Stimulated activated CD4-positive, alpha-beta T cell treated with anti-CD3 and anti-CD28 coated beads, Interleukin-4, amount 100 ng/mL, for 48 hours (primary cell): ENCODE data around the gene FGFBP3.

Experiments used
- DNase-seq, 2 donors: peaks; one replicate each; pipeline ENCODE4 v3.0.0-alpha.2; 2020; ENCODE audit warnings: low read depth in 2 of 2

The FGFBP3 gene

GRCh38 chr10:91909117-91909677 lies at the start of gene FGFBP3:
Gene FGFBP3 (minus strand): TSS chr10:91909486. CDS start chr10:91908969, 517 bp downstream.
- DNase-seq: peak in 1 of 2 donors; percentile 31

DNA sequence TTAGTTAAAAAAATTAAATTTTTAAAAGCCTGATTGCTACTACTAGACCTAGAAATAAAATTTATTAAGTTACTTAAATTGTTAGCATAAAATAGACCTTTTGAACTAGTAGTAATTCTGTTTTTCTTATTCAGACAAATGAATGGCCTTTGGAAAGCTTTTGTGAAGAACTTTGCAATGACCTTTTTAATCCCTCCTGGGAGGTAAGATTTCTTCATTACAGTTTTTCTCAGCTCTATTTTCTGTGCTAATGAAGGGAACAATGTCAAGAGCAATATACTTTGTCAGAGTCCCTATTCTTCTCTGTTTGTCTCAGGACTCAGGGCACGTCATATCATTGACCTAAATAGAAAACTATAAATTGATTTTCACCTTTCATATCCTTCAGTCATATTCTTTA lies 47.8 kb upstream of the FGFBP3 start:
- no peak for DNase-seq

DNA sequence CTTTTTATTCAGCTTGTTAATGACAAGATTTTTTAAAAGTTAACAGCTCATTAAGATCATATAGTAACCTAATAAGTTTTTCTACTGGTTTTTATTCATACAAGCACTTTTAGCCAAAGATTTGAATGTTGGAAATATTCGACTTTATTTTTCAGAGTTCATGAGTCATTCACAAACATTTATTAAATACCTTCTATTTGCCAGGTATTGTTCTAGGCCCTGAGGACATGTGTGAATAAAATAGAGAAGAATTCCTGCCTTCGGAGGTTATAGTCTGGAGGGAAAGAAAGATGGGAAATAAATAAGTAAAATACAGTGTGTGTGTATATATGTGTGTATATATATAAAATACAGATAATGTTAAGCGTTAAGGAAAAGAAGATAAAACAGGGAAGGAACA lies 45.8 kb upstream of the FGFBP3 start:
- DNase-seq: no peak

DNA sequence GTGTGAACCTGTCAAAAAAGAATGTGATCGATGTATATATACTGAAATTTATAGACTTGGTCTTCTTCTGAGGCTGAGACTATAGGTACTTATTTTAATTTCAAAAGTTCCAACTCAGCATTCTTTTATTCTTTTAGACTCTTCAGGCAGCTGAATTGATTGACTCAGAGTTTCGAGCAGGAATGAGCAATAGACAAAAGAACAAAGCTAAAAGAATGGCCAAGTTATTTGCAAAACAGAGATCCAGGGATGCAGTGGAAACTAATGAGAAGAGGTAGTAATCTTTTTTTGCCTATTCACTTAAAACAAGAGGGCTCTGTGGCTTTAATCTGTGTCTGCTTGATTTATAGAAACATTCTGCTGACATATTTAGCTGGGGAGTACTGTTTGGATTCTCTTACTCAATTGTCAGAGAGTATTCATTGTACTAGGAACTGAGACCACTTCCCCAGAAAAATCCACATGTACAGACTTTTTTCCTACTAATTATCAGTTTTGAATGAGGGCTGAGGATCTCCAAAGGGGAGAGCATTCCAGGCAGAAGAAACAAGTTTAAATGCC lies 44.4 kb upstream of the FGFBP3 start:
- no peak for DNase-seq

- peak in 1 of 2 donors; percentile 8 for DNase-seq
Measured at GRCh38 chr10:91944880-91945630, 35.8 kb upstream of the FGFBP3 start.

DNA sequence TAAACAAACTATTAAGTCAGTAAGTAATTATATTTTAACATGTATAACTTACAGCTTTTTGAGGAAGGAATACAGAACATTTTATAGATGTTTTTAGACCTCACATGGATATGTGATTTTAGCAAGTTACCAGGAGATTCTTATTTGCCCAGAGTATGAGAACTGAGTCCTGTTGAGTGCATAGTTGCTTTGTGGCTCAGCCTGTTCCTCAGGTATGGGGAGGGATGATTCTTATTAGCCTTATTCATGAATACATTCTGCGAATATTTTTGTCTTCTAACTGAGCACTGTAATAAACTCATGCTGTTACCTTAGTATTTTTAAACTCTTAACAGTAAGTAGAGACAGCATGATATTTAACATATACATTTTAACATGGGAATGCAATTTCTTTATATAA lies 32.1 kb upstream of the FGFBP3 start:
- no peak for DNase-seq

DNA sequence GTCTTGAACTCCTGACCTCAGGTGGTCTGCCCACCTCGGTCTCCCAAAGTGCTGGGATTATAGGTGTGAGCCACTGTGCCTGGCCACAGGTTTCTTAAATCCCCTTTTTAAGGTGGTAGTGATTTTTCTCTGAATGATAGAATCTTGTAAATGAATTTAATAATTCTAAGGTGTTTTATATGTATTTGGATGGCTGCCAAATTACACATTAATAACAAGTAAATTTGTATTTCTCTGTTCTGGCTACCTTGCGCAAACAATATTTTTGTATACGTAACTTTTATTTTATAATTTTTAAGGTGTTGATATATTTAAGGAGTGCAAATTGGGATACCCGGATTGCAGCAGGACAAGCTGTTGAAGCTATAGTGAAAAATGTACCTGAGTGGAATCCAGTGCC lies 30.4 kb upstream of the FGFBP3 start:
- DNase-seq: no peak

- DNase-seq: no peak
Measured at GRCh38 chr10:91935886-91936285, 26.6 kb upstream of the FGFBP3 start.

DNA sequence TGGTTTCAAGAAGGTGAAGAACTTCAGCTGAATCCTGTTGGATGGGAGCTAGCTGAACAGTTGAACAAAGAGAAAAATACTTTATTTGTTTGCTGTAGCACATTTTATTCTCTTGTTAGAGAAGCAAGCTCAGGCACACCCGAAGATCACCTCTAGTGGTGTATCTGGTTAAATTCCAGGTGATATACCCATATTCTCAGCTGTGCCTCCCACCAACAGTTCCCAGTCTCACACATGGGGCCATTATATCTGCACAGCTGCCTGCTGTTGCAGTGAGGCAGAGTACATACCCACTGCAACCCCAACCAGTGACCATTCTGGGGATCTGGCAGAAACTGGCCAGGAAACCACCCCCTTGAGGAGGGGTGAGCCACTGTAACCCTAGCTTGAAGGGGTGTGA lies 23.5 kb upstream of the FGFBP3 start:
- no peak for DNase-seq

DNA sequence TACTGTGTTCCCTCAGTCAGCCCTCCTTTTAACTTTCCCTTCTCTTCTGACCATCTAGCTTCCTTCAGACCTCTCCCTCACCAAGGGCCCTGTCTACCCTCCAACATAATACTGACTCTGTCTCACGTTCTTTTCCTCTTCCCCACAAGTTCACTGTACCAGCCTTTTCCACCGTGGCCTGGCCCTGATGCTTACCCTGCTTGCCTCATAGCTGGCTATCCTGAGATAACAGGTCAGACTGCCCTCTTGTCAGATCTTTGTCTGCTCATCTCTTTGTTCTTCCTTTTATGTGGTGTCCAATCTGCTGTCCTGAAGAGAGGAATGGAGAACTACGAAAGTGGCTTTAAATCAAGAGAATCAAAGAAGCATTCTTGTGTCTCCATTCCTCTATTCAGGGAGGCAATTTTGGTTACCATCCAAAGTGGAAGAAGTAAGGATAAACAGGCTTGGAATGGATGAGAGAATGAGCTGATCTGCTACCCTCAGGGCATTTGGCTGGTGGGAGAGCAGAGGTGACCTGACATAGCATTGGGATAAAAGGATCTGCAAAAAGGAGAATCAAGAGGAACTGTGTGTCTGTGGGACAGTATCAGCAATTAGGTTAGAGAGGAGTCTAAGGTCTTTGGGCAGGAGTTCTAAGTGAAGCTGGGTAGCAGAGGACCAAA lies 22.4 kb upstream of the FGFBP3 start:
- no peak for DNase-seq

GRCh38 chr10:91930939-91931338 lies 21.7 kb upstream of the FGFBP3 start:
- DNase-seq: no peak

DNA sequence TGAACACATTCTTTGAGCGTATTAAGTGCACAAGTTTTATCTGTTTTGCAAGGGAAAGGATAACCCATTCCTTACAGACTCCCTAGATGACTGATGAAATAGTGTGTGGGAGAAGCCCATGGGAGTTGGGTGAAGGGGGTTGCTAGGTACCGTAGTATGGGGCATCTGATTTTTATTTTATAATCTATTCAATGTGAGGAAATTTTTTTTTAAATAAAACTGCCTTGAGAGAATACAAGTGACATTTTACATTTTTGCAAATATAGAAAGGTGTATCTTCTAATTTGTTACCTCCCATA lies 15.7 kb upstream of the FGFBP3 start:
- no peak for DNase-seq

DNA sequence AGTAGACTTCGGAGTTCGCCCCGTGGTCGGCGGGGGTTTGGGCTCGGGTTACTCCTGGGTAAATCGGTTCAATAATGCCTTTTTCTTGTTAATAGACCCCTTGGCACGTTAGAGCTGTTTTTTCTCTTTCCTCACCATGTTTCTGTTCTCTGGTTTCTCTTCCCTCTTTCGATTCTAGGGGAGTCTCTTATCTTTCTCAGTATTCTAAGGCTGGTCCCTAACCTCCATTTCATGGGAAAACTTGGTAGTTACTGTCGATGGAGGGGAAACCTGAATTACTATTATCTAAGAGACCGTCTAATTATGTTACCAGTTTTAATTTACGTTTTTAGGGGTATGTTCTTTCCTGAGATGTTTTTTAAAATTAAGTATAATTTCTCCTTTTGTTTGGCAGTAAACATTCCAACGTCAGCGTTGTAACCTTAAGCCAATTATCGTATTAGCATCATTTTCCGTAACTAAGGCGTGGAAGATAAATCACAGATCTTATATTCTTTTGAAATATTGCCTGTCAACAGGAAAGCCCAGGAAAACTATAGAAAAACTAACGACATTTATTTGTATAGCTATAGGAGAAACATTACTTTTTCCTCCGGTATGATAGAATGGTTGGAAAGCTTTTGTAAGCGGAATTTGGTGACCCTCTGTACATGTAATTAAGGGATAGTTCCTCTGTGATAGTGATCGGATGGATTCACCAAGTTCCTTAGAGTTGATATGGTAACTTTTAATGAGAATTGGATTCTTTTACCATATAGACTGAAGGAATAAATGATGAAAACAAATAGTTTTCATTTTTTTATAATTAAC lies 15.1 kb upstream of the FGFBP3 start:
- DNase-seq: no peak

GRCh38 chr10:91923371-91924211 lies 14.3 kb upstream of the FGFBP3 start, which contains the start of gene BTAF1:
Gene BTAF1 (plus strand): TSS chr10:91923770. CDS start chr10:91924077, 307 bp downstream.
- DNase-seq: peak; percentile 87 to 88

DNA sequence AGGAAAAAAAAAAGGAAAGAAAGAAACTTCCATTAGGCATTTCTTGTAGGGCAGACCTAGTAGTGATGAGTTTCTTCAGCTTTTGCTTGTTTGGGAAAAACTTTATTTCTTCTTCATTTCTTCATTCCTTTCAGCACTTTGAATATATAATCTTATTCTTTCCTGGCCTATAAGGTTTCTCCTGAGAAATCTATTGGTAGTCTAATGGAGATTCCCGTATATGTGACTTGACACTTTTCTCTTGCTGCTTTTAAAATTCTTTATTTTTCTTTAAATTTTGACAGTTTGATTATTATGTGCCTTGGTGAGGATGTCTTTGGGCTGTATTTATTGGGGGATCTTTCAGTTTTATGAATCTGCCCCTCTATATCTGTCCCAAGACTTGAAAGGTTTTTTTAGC lies 10.4 kb upstream of the FGFBP3 start:
- no peak for DNase-seq

GRCh38 chr10:91910467-91910866 lies 1.2 kb upstream of the FGFBP3 start:
- DNase-seq: no peak

- peak; percentile 51 to 64 for DNase-seq
Measured at GRCh38 chr10:91908337-91909116, 759 bp downstream of the FGFBP3 start.

DNA sequence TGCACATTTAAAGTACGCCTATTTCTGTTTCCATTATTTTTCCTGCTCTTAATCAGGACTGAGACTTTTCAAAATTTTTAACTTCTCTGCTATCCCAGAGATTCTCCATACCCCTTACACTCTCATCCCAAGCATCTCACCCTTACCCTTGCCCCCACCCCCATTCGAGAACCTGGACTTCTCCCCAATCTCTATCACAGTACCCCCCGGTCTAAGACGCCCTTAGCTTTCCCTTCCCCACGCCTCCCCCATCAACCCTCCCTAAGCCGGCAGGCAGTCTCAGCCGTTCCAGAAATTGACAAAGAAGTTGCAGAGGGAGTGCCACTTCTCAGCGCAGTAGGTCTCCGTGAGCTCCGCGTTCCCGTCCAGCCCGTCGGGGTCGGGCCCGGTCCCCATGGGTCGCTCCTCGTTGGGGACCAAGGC lies 1.4 kb downstream of the FGFBP3 start:
- peak in 1 of 2 donors; percentile 6 for DNase-seq

- DNase-seq: no peak
Measured at GRCh38 chr10:91907033-91907594, 2.2 kb downstream of the FGFBP3 start.
